Fibroblast of villous mesenchyme (primary cell): ENCODE measurements around the gene DIDO1. TPM values are rescaled to one million over a fixed set of nuclear protein-coding genes. Genes with fewer than 3 reads are reported as not detected.

Source experiments
- DNase-seq: peaks from one replicate; pipeline ENCODE4 v3.0.0-alpha.2; 2010; ENCODE audit warnings: low read depth
- H3K4me3 ChIP-seq: 2 replicates; pipeline ENCODE4 v1.5.1; 2011; ENCODE audit warnings: low read depth, mild to moderate bottlenecking, low read length
- CTCF ChIP-seq: IDR thresholded peaks from 2 replicates; pipeline ENCODE4 v1.5.1; 2012; ENCODE audit warnings: low read depth, mild to moderate bottlenecking, low read length; ENCODE audit not compliant: insufficient read depth
- total RNA-seq: library from RNA; depleted of rRNA; stranded (reverse); fragments of >200 nt; gene quantifications from 2 replicates; pipeline ENCODE4 v1.2.3, GENCODE V29; 2012

DIDO1 gene
- total RNA-seq, 1 donor: 47.5 TPM

- no peak for DNase-seq
- no peak overlapping the region for H3K4me3 ChIP-seq
- no peak for TF ChIP-seq CTCF
Measured at GRCh38 chr20:62966212-62967148, 40.2 kb upstream of the DIDO1 start.

- TF ChIP-seq CTCF: no peak
- no peak for DNase-seq
- H3K4me3 ChIP-seq: no peak overlapping the region
Measured at GRCh38 chr20:62965363-62965771, 39.1 kb upstream of the DIDO1 start.

- no peak for DNase-seq
- TF ChIP-seq CTCF: no peak
- H3K4me3 ChIP-seq: no peak overlapping the region
Measured at GRCh38 chr20:62964700-62965099, 38.4 kb upstream of the DIDO1 start.

GRCh38 chr20:62963614-62964397 lies 37.5 kb upstream of the DIDO1 start:
- H3K4me3 ChIP-seq: no peak overlapping the region
- TF ChIP-seq CTCF: no peak
- no peak for DNase-seq

- H3K4me3 ChIP-seq: no peak overlapping the region
- no peak for TF ChIP-seq CTCF
- DNase-seq: no peak
Measured at GRCh38 chr20:62962891-62963613, 36.7 kb upstream of the DIDO1 start.

GRCh38 chr20:62962221-62962879 lies 36.0 kb upstream of the DIDO1 start:
- DNase-seq: no peak
- no peak overlapping the region for H3K4me3 ChIP-seq
- no peak for TF ChIP-seq CTCF
